MM.1S (cell line): ENCODE measurements around the gene GALNTL6.

ENCODE experiments used
- DNase-seq: peaks from one replicate; pipeline ENCODE4 v3.0.0-alpha.2; 2015
- H2AFZ ChIP-seq: fragments of 300-600 bp; sonication (generic); 2 replicates; pipeline ENCODE4 v1.6.0; 2016; ENCODE audit warnings: antibody characterized with exemption, low read length
- H3F3A ChIP-seq: fragments of 300-600 bp; sonication (generic); 2 replicates; pipeline ENCODE4 v1.6.1; 2016; ENCODE audit warnings: mild to moderate bottlenecking, antibody characterized with exemption, low read length, moderate library complexity, mixed read lengths; ENCODE audit not compliant: insufficient read depth
- H3K27ac ChIP-seq: fragments of 300-600 bp; sonication (generic); 2 replicates; pipeline ENCODE4 v1.5.1; 2016; ENCODE audit warnings: mild to moderate bottlenecking, low read length
- H3K27me3 ChIP-seq: fragments of 300-600 bp; sonication (generic); replicated peaks from 2 replicates; pipeline ENCODE4 v1.6.0; 2016; ENCODE audit warnings: low read length; ENCODE audit not compliant: insufficient read depth
- H3K36me3 ChIP-seq: fragments of 300-600 bp; sonication (generic); replicated peaks from 2 replicates; pipeline ENCODE4 v1.6.1; 2016; ENCODE audit warnings: mild to moderate bottlenecking, low read length, mixed read lengths; ENCODE audit not compliant: insufficient read depth
- H3K4me1 ChIP-seq: fragments of 300-600 bp; sonication (generic); 2 replicates; pipeline ENCODE4 v1.6.1; 2016; ENCODE audit warnings: low read length, mixed read lengths
- H3K4me2 ChIP-seq: fragments of 300-600 bp; sonication (generic); 2 replicates; pipeline ENCODE4 v1.6.0; 2016; ENCODE audit warnings: low read depth, low read length
- H3K4me3 ChIP-seq: fragments of 300-600 bp; sonication (generic); 2 replicates; pipeline ENCODE4 v1.5.1; 2016; ENCODE audit warnings: low read length, mixed read lengths
- H3K79me2 ChIP-seq: fragments of 300-600 bp; sonication (generic); 2 replicates; pipeline ENCODE4 v1.6.1; 2016; ENCODE audit warnings: mixed run types, low read length, mixed read lengths
- H3K9ac ChIP-seq: fragments of 300-600 bp; sonication (generic); 2 replicates; pipeline ENCODE4 v1.6.1; 2016; ENCODE audit warnings: low read length, mixed read lengths
- H3K9me2 ChIP-seq: fragments of 300-600 bp; sonication (generic); replicated peaks from 2 replicates; pipeline ENCODE4 v1.6.1; 2016; ENCODE audit warnings: mild to moderate bottlenecking, low read length, mixed read lengths; ENCODE audit not compliant: insufficient read depth
- H3K9me3 ChIP-seq: fragments of 300-600 bp; sonication (generic); replicated peaks from 2 replicates; pipeline ENCODE4 v1.6.1; 2016; ENCODE audit warnings: mild to moderate bottlenecking, low read length, mixed read lengths; ENCODE audit not compliant: insufficient read depth
- H4K20me1 ChIP-seq: fragments of 300-600 bp; sonication (generic); 2 replicates; pipeline ENCODE4 v1.6.1; 2016; ENCODE audit warnings: mild to moderate bottlenecking, low read length, moderate library complexity, mixed read lengths; ENCODE audit not compliant: insufficient read depth
- CTCF ChIP-seq: fragments of 300-600 bp; sonication (generic); IDR thresholded peaks from 2 replicates; pipeline ENCODE4 v1.5.1; 2016; ENCODE audit warnings: antibody characterized with exemption, low read length, mixed read lengths
- EZH2 ChIP-seq: fragments of 300-600 bp; sonication (generic); optimal IDR thresholded peaks from 2 replicates; pipeline ENCODE3; 2017; ENCODE audit warnings: low read depth, mild to moderate bottlenecking, antibody characterized with exemption, low read length, mixed read lengths
- EZH2phosphoT487 ChIP-seq: fragments of 300-600 bp; sonication (generic); IDR thresholded peaks from 2 replicates; pipeline ENCODE4 v1.6.1; 2018; ENCODE audit warnings: antibody characterized with exemption, low read length

Gene GALNTL6

GRCh38 chr4:172143605-172144314 lies 330.6 kb downstream of the GALNTL6 start:
- H3K27ac ChIP-seq, result no peak overlapping the region
- no peaks in the 10 kb centered on the region for H3K36me3 ChIP-seq
- no peaks in the 10 kb centered on the region for H3K9me2 ChIP-seq
- H3K4me2 ChIP-seq, result no peak overlapping the region
- no peaks in the 10 kb centered on the region for H3K4me1 ChIP-seq
- H3K79me2 ChIP-seq, result no peaks in the 10 kb centered on the region
- no peak for TF ChIP-seq EZH2phosphoT487
- no peak overlapping the region for H2AFZ ChIP-seq
- H3F3A ChIP-seq, result no peaks in the 10 kb centered on the region
- H3K9ac ChIP-seq, result no peak overlapping the region
- H4K20me1 ChIP-seq, result no peaks in the 10 kb centered on the region
- H3K4me3 ChIP-seq, result no peak overlapping the region
- no peaks in the 10 kb centered on the region for H3K9me3 ChIP-seq
- DNase-seq, result no peak
- H3K27me3 ChIP-seq, result no peaks in the 10 kb centered on the region

DNA sequence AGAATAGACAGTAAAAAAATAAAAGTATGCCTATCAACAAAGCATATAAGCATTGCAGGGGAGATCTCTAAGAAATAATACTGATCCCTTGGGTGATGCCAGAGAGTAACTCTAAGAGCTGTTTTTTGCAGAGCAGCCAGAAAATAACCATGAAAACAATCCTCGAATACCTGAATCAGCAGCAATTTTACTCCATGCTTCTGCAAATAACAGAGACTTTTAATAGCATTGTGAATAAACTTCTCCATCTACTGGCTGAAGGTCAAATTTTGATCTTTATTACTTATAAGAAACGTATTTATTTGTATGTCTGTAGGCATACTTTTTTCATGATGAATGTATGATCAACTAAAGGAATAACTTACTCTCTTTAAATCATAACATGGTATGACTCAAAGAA lies 334.5 kb downstream of the GALNTL6 start:
- no peak overlapping the region for H3K4me2 ChIP-seq
- no peak overlapping the region for H3K27ac ChIP-seq

GRCh38 chr4:172149329-172149728 lies 336.1 kb downstream of the GALNTL6 start:
- Histone ChIP-seq H3K4me1 (no peaks in the 10 kb centered on the region), H3K27me3 (no peaks in the 10 kb centered on the region), H3K4me3 (no peak overlapping the region), H3K27ac (no peak overlapping the region), H3F3A (no peaks in the 10 kb centered on the region), H3K9ac (no peak overlapping the region), H2AFZ (no peak overlapping the region), H3K36me3 (no peaks in the 10 kb centered on the region), H3K9me2 (no peaks in the 10 kb centered on the region), H3K79me2 (no peaks in the 10 kb centered on the region), H3K9me3 (no peaks in the 10 kb centered on the region), H3K4me2 (no peak overlapping the region), H4K20me1 (no peaks in the 10 kb centered on the region)
- TF ChIP-seq EZH2 (no peak), CTCF (no peak), EZH2phosphoT487 (no peak)
- DNase-seq, result no peak

More for the DNA sequence above, 334.5 kb downstream of the GALNTL6 start:
- Histone ChIP-seq H3F3A (no peaks in the 10 kb centered on the region), H2AFZ (no peak overlapping the region), H3K79me2 (no peaks in the 10 kb centered on the region), H3K9me3 (no peaks in the 10 kb centered on the region), H3K27me3 (no peaks in the 10 kb centered on the region), H4K20me1 (no peaks in the 10 kb centered on the region), H3K9me2 (no peaks in the 10 kb centered on the region), H3K4me3 (no peak overlapping the region), H3K9ac (no peak overlapping the region), H3K36me3 (no peaks in the 10 kb centered on the region), H3K4me1 (no peaks in the 10 kb centered on the region)
- TF ChIP-seq EZH2 (no peak), EZH2phosphoT487 (no peak), CTCF (no peak)
- DNase-seq, result no peak

GRCh38 chr4:172152284-172152683 lies 339.1 kb downstream of the GALNTL6 start:
- no peak overlapping the region for H3K27ac ChIP-seq

More at GRCh38 chr4:172152284-172152683, 339.1 kb downstream of the GALNTL6 start:
- DNase-seq, result no peak
- Histone ChIP-seq H3F3A (no peaks in the 10 kb centered on the region), H2AFZ (0 out of 2 replicates have a peak overlapping the region, but pooled peaks have one; percentile 4), H3K79me2 (no peaks in the 10 kb centered on the region), H3K9me2 (no peaks in the 10 kb centered on the region), H3K27me3 (no peaks in the 10 kb centered on the region), H3K4me2 (peak overlapping the region; percentile 3; the same call in 1 of the 2 replicates), H3K9ac (no peak overlapping the region), H3K36me3 (no peaks in the 10 kb centered on the region), H3K4me3 (no peak overlapping the region), H3K9me3 (no peaks in the 10 kb centered on the region), H3K4me1 (no peaks in the 10 kb centered on the region), H4K20me1 (no peaks in the 10 kb centered on the region)
- TF ChIP-seq EZH2phosphoT487, result no peak
